IMR-90 (cell line): ENCODE results near the gene MYOZ3. TPM values are rescaled to one million over a fixed set of nuclear protein-coding genes. Genes with fewer than 3 reads are reported as not detected.

Source experiments
- ATAC-seq: fragments of 200-7000 bp; cut with Tn5 transposase; 2 replicates; pipeline ENCODE4 v1.9.1; 2020; ENCODE audit warnings: low read depth, mild to moderate bottlenecking, moderate library complexity
- BruUV-seq: library from RNA; stranded (reverse); fragments of 400-500 nt; replicated peaks from 2 replicates; lab custom pipeline; 2021; lab: Mats Ljungman, UMichigan
- CTCF ChIA-PET: fragments of 300-600 bp; formaldehyde crosslinking; extraction: SDS; loops from one replicate; lab custom pipeline; 2021; ENCODE audit warnings: antibody characterized with exemption; lab: Yijun Ruan, JAX
- POLR2A ChIA-PET: fragments of 300-600 bp; sonication (Branson Sonifier 250); formaldehyde crosslinking; loops from one replicate; lab custom pipeline; 2022; ENCODE audit warnings: antibody characterized with exemption; ENCODE audit not compliant: unreplicated experiment; lab: Charles Lee
- DNase-seq: peaks from one replicate; pipeline ENCODE4 v3.0.0; 2013
- H2AFZ ChIP-seq: replicated peaks from 2 replicates; pipeline ENCODE3; 2013; ENCODE audit warnings: low read length, mild to moderate bottlenecking; ENCODE audit not compliant: poor library complexity
- H2AK5ac ChIP-seq: 2 replicates; pipeline ENCODE4 v1.6.1; 2013; ENCODE audit warnings: low read depth, low read length, inconsistent platforms
- H2AK9ac ChIP-seq: replicated peaks from 2 replicates; pipeline ENCODE3; 2013; ENCODE audit warnings: mild to moderate bottlenecking, low read depth, low read length, moderate library complexity; ENCODE audit not compliant: poor library complexity
- H2BK120ac ChIP-seq: 2 replicates; pipeline ENCODE4 v1.6.1; 2013; ENCODE audit warnings: low read depth, low read length, inconsistent platforms
- H2BK15ac ChIP-seq: 3 replicates; pipeline ENCODE4 v1.6.1; 2013; ENCODE audit warnings: low read depth, low read length, inconsistent platforms
- H2BK20ac ChIP-seq: 2 replicates; pipeline ENCODE4 v1.6.1; 2013; ENCODE audit warnings: low read depth, mild to moderate bottlenecking, inconsistent platforms, low read length, moderate library complexity
- H2BK5ac ChIP-seq: 2 replicates; pipeline ENCODE4 v1.6.1; 2013; ENCODE audit warnings: mild to moderate bottlenecking, low read depth, low read length, inconsistent platforms; ENCODE audit not compliant: poor library complexity, severe bottlenecking
- H3K14ac ChIP-seq: replicated peaks from 2 replicates; pipeline ENCODE4 v1.6.1; 2013; ENCODE audit warnings: low read depth, low read length, inconsistent platforms
- H3K18ac ChIP-seq: 2 replicates; pipeline ENCODE4 v1.6.1; 2013; ENCODE audit warnings: low read depth, low read length, control low read depth
- H3K23ac ChIP-seq: 2 replicates; pipeline ENCODE4 v1.6.1; 2013; ENCODE audit warnings: low read depth, low read length, inconsistent platforms
- H3K27ac ChIP-seq: 2 replicates; pipeline ENCODE4 v1.5.1; 2013; ENCODE audit warnings: mild to moderate bottlenecking, control low read depth, low read length; ENCODE audit not compliant: insufficient read depth
- H3K27me3 ChIP-seq: 2 replicates; pipeline ENCODE4 v1.6.1; 2013; ENCODE audit warnings: low read length; ENCODE audit not compliant: control insufficient read depth, insufficient read depth
- H3K36me3 ChIP-seq: 2 replicates; pipeline ENCODE4 v1.6.1; 2013; ENCODE audit warnings: low read length, mixed read lengths; ENCODE audit not compliant: control insufficient read depth, insufficient read depth
- H3K4ac ChIP-seq: 2 replicates; pipeline ENCODE4 v1.6.1; 2013; ENCODE audit warnings: low read depth, low read length, inconsistent platforms
- H3K4me1 ChIP-seq: 2 replicates; pipeline ENCODE4 v1.6.1; 2013; ENCODE audit warnings: low read length, mixed read lengths; ENCODE audit not compliant: control insufficient read depth, insufficient read depth
- H3K4me2 ChIP-seq: 2 replicates; pipeline ENCODE4 v1.6.1; 2013; ENCODE audit warnings: low read depth, mild to moderate bottlenecking, control low read depth, low read length, moderate library complexity
- H3K4me3 ChIP-seq: 2 replicates; pipeline ENCODE4 v1.5.1; 2013; ENCODE audit warnings: low read depth, mild to moderate bottlenecking, control low read depth, low read length, moderate library complexity; ENCODE audit not compliant: insufficient read depth
- H3K56ac ChIP-seq: 2 replicates; pipeline ENCODE4 v1.6.1; 2013; ENCODE audit warnings: low read length, inconsistent platforms; ENCODE audit not compliant: insufficient read depth; ENCODE audit errors: extremely low read depth
- H3K79me1 ChIP-seq, 2 experiments: 2 replicates each; pipeline ENCODE4 v1.6.1; 2013; ENCODE audit warnings: low read length in 2 of 2, inconsistent platforms in 1 of 2, low read depth in 1 of 2
- H3K9ac ChIP-seq: 2 replicates; pipeline ENCODE4 v1.6.1; 2013; ENCODE audit warnings: low read depth, low read length, control low read depth
- H3K9me1 ChIP-seq: 2 replicates; pipeline ENCODE4 v1.6.1; 2013; ENCODE audit warnings: low read length, inconsistent platforms; ENCODE audit not compliant: insufficient read depth
- H3K9me3 ChIP-seq: 2 replicates; pipeline ENCODE4 v1.6.1; 2013; ENCODE audit warnings: low read length; ENCODE audit not compliant: control insufficient read depth, insufficient read depth
- H4K20me1 ChIP-seq: 2 replicates; pipeline ENCODE4 v1.6.1; 2013; ENCODE audit warnings: low read length, inconsistent platforms; ENCODE audit not compliant: insufficient read depth
- H4K5ac ChIP-seq: 2 replicates; pipeline ENCODE4 v1.6.1; 2013; ENCODE audit warnings: mild to moderate bottlenecking, low read depth, low read length, control low read depth
- H4K8ac ChIP-seq, 2 experiments: 2 replicates each; pipeline ENCODE4 v1.6.1; 2013; ENCODE audit warnings: low read depth in 2 of 2, low read length in 2 of 2, control low read depth in 1 of 2, inconsistent platforms in 1 of 2
- H4K91ac ChIP-seq: 2 replicates; pipeline ENCODE4 v1.6.1; 2013; ENCODE audit warnings: low read depth, low read length, inconsistent platforms; ENCODE audit not compliant: insufficient read depth
- CHD1 ChIP-seq: IDR thresholded peaks from 2 replicates; pipeline ENCODE4 v1.6.1; 2012; ENCODE audit warnings: low read depth, low read length, improper control_type of control experiment
- CTCF ChIP-seq: conservative IDR thresholded peaks from 2 replicates; pipeline ENCODE4 v1.5.1; 2012; ENCODE audit warnings: mild to moderate bottlenecking, low read depth, low read length, improper control_type of control experiment
- ELK1 ChIP-seq: fragments of 150-350 bp; IDR thresholded peaks from 2 replicates; pipeline ENCODE4 v1.6.1; 2016; ENCODE audit warnings: low read depth, mild to moderate bottlenecking, low read length, moderate library complexity, borderline replicate concordance
- FOS ChIP-seq: fragments of 150-350 bp; IDR thresholded peaks from 2 replicates; pipeline ENCODE4 v1.6.1; 2016; ENCODE audit warnings: low read depth, low read length
- MAFK ChIP-seq: IDR thresholded peaks from 2 replicates; pipeline ENCODE4 v1.6.1; 2012; ENCODE audit warnings: low read depth, low read length, improper control_type of control experiment
- MXI1 ChIP-seq: IDR thresholded peaks from 2 replicates; pipeline ENCODE4 v1.6.1; 2012; ENCODE audit warnings: low read depth, mild to moderate bottlenecking, low read length, moderate library complexity, borderline replicate concordance
- POLR2A ChIP-seq: IDR thresholded peaks from 2 replicates; pipeline ENCODE4 v1.6.1; 2012; ENCODE audit warnings: mild to moderate bottlenecking, low read depth, low read length
- RAD21 ChIP-seq: IDR thresholded peaks from 2 replicates; pipeline ENCODE4 v1.6.1; 2012; ENCODE audit warnings: low read length, improper control_type of control experiment
- RCOR1 ChIP-seq: IDR thresholded peaks from 2 replicates; pipeline ENCODE4 v1.6.1; 2012; ENCODE audit warnings: mild to moderate bottlenecking, low read length, improper control_type of control experiment; ENCODE audit not compliant: insufficient replicate concordance
- RFX5 ChIP-seq: IDR thresholded peaks from 2 replicates; pipeline ENCODE4 v1.8.0; 2012; ENCODE audit warnings: low read depth, mild to moderate bottlenecking, low read length, moderate library complexity
- SMC3 ChIP-seq: fragments of 150-350 bp; IDR thresholded peaks from 2 replicates; pipeline ENCODE4 v1.6.1; 2016; ENCODE audit warnings: low read depth, mild to moderate bottlenecking, antibody characterized with exemption, low read length, moderate library complexity
- USF2 ChIP-seq: fragments of 150-350 bp; IDR thresholded peaks from 2 replicates; pipeline ENCODE4 v1.6.1; 2017; ENCODE audit warnings: mild to moderate bottlenecking, antibody characterized with exemption, low read length, low read depth
- WGBS, 2 experiments: methylation state at CpG; one replicate each; pipeline versions ENCODE4 v1.1.5 to v1.1.7; 2013; ENCODE audit warnings: missing lambda C conversion rate in 2 of 2; ENCODE audit not compliant: insufficient read length in 1 of 2; ENCODE audit errors: extremely low coverage in 2 of 2; 5-methylcytosine and 5-hydroxymethylcytosine counted together
- dilution Hi-C: fragments of 300-500 bp; cut with HindIII; formaldehyde crosslinking; loops from one replicate; pipeline ENCODE4 v1.14.3; 2018; ENCODE audit warnings: low sequenced_read_pairs; ENCODE audit not compliant: unreplicated experiment
- in situ Hi-C: fragments of 300-500 bp; cut with MboI; formaldehyde crosslinking; loops from 3 replicates; pipeline ENCODE4 v1.14.3; 2019; ENCODE audit warnings: low sequenced_read_pairs, inconsistent platforms, mixed read lengths
- intact Hi-C: fragments of 100-400 bp; cut with micrococcal nuclease; formaldehyde crosslinking; loops from 2 replicates; pipeline ENCODE4 v1.10.0; 2022
- polyA plus RNA-seq, 3 experiments: library from polyadenylated mRNA; depleted of rRNA; stranded (reverse); fragments of >200 nt; gene quantifications; 2 replicates each; pipeline ENCODE4 v1.2.3, GENCODE V29; 2012; ENCODE audit warnings: low replicate concordance in 1 of 3
- total RNA-seq: library from RNA; depleted of rRNA; stranded (reverse); fragments of >200 nt; gene quantifications from 2 replicates; pipeline ENCODE4 v1.2.3, GENCODE V29; 2012

The MYOZ3 gene
- total and polyA plus RNA-seq, 2 of the 4 experiments (the other 2 are of a cell fraction) = under 0.01 to 0.24 TPM

- Histone ChIP-seq H2AFZ (peak within 1 kb of the TSS; percentile 99), H2BK20ac (no peak within 1 kb of the TSS), H4K20me1 (no peaks in the 10 kb centered on the region), H2BK15ac (peak within 1 kb of the TSS; percentile 21; the same call in 1 of the 3 replicates), H3K9me3 (no peaks in the 10 kb centered on the region), H2BK5ac (peak within 1 kb of the TSS; percentile 91), H3K14ac (peak within 1 kb of the TSS; percentile 98), H3K79me1 (peaks cover 14 to 29% of the 10 kb centered on the region in 2 experiments), H4K8ac (peak within 1 kb of the TSS; percentile 94 to 96), H3K9me1 (no peaks in the 10 kb centered on the region), H3K4me2 (peak within 1 kb of the TSS; percentile 94), H2AK5ac (peak within 1 kb of the TSS; percentile 83), H4K5ac (peak within 1 kb of the TSS; percentile 88), H3K23ac (peak within 1 kb of the TSS; percentile 95), H2AK9ac (peak within 1 kb of the TSS; percentile 50), H4K91ac (peak within 1 kb of the TSS; percentile 98), H3K4me3 (peak within 1 kb of the TSS; percentile 81), H2BK120ac (peak within 1 kb of the TSS; percentile 56), H3K56ac (peak within 1 kb of the TSS; percentile 88), H3K4me1 (peaks cover 3% of the 10 kb centered on the region), H3K36me3 (peaks cover 15% of the 10 kb centered on the region), H3K9ac (peak within 1 kb of the TSS; percentile 97), H3K27me3 (no peaks in the 10 kb centered on the region), H3K27ac (peak within 1 kb of the TSS; percentile 94), H3K18ac (peak within 1 kb of the TSS; percentile 70), H3K4ac (peak within 1 kb of the TSS; percentile 97)
- peak; percentile 98 for ATAC-seq
- no peak for TF ChIP-seq USF2
- peak; percentile 60 for TF ChIP-seq CTCF
- TF ChIP-seq ELK1 = 0 out of 2 replicates have a peak, but pooled peaks have one; percentile 3
- TF ChIP-seq RFX5 = no peak
- no peak for TF ChIP-seq RCOR1
- 0 out of 2 replicates have a peak, but pooled peaks have one; percentile 84 for TF ChIP-seq CHD1
- peak; percentile 80 for TF ChIP-seq POLR2A
- TF ChIP-seq MAFK = no peak
- TF ChIP-seq FOS = no peak
- 0 out of 2 replicates have a peak, but pooled peaks have one; percentile 14 for TF ChIP-seq SMC3
- peak; percentile 45; the same call in 1 of the 2 replicates for TF ChIP-seq MXI1
- peak; percentile 10; the same call in 1 of the 2 replicates for TF ChIP-seq RAD21
- BruUV-seq = no TSS peak
- intact Hi-C loops (loop anchor here (1.0 to 2.0 kb wide), 2 partner anchors 140 to 147 kb away; no protein-coding TSS in a partner anchor), dilution Hi-C loops (no loop called here), in situ Hi-C loops (no loop called here)
- POLR2A ChIA-PET = interaction anchor here (0.9 to 1.0 kb wide), 2 partner anchors 14 to 146 kb away, joined by 3 read pairs; no protein-coding TSS in a partner anchor
- CTCF ChIA-PET = interaction anchor here (0.6 to 1.3 kb wide), 9 partner anchors 27 to 1396 kb away, joined by 3 to 6 read pairs (median 3); no protein-coding TSS in a partner anchor
- DNase-seq = peak; percentile 83
- WGBS, 2 experiments = 3% methylated on average over 6 of the region's 59 CpGs; no CpG with 5 or more reads in 1 of the 2 experiments
Observed at GRCh38 chr5:150700594-150701377, 39.7 kb downstream of the MYOZ3 start, which contains the start of gene RBM22. RBM22 (minus strand) TSS chr5:150701062; CDS start chr5:150700985, 77 bp downstream.
